ENCODE data around the gene SNX10.
"Not testable (repeated sequence)": the region's sequence is repeated elsewhere in the genome, so short reads cannot be mapped to it uniquely, and the experiment has no call there.

Gene SNX10

GRCh38 chr7:26291699-26292538 lies at the start of gene SNX10:
Gene SNX10 (plus strand): TSS chr7:26291862. CDS start chr7:26346443, 54,581 bp downstream.
- peak; percentile 59 for DNase-seq (ENCODE audit: low spot score)

DNA sequence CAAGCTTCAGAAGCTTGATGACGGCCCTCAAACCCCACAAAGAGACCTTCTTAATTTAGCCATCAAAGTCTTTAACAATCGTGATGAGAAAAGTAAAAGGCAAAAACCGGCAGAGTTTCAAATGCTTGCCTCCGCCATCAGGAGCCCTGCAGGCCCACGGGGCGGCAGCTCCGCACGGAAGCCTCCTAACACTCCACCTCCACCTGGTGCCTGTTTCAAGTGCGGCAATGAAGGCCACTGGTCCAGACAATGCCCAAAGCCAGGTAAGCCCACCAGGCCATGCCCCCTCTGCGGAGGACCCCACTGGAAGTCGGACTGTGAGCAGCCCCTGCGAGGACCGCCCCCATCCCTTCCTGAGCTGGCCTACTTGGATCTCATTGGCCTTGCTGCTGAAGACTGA lies 46.5 kb upstream of the SNX10 start:
- no peak for DNase-seq (ENCODE audit: low spot score)

- no peak for DNase-seq (ENCODE audit: low spot score)
These were observed 41.4 kb upstream of the SNX10 start for GRCh38 chr7:26250239-26250638.

DNA sequence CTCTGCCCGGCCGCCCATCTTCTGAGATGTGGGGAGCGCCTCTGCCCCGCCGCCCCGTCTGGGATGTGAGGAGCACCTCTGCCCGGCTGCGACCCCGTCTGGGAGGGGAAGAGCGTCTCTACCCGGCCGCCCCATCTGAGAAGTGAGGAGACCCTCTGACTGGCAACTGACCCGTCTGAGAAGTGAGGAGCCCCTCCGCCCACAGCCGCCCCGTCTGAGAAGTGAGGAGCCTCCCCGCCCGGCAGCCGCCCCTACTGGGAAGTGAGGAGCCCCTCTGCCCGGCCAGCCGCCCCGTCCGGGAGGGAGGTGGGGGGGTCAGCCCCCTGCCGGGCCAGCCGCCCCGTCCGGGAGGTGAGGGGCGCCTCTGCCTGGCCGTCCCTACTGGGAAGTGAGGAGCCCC lies 29.8 kb upstream of the SNX10 start:
- not testable (repeated sequence) for DNase-seq (ENCODE audit: low spot score)

DNA sequence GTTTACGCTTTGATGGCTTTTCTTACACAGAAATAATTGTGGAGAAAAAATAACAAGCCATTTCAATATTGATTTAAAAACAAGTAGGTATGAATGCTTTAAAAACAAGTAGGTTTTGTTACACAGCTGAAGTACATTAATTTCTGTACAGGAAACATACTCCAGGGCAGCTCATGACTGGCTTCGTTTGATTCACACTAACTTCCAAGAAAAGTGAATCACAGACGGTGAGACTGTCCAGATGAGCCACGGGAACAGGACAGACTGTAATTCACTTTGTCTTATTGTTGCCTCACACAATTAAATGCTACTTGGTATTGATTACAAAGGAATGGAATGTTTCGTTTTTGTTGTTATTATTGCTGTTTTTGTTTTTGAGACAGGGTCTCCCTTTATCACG lies 26.6 kb upstream of the SNX10 start:
- DNase-seq (ENCODE audit: low spot score), result no peak

GRCh38 chr7:26265499-26266075 lies 26.1 kb upstream of the SNX10 start:
- no peak for DNase-seq (ENCODE audit: low spot score)

- no peak for DNase-seq (ENCODE audit: low spot score)
These were observed 24.0 kb upstream of the SNX10 start for GRCh38 chr7:26267601-26268166.

DNA sequence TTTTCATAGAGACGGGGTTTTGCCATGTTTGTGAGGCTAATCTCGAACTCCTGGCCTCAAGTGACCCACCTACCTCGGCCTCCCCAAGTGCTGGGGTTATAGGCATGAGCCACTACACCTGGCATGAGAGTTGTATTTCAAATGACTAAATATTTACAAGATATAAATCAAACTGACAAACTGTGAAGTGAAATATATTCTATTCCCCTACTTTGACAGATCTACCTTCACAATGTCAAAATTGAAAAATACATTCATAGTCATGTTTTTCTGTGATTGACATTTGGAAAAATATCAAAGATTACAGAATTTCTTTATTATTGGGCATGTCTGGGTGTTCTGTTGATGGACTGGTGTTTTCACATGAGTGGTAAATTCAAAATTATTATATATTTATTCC lies 16.4 kb upstream of the SNX10 start:
- DNase-seq (ENCODE audit: low spot score), result no peak

DNA sequence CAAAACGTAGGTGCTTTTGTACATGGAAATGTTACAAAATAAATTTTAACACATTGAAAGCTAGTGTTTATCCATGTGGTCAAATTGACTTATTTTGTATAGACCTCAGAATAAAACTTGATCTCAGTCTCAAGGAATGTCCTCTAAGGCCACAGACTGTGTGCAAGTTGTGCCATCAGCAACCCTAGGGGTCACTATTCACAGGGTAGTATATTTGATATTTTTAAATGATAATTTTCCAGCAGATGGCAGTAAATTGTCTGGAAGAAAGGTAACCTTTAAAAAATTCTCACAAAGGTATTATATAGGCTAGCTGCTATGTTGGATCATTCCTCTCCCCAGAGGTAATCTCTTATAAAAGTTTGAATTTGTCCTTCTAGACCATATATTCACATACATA lies 12.9 kb upstream of the SNX10 start:
- no peak for DNase-seq (ENCODE audit: low spot score)

DNA sequence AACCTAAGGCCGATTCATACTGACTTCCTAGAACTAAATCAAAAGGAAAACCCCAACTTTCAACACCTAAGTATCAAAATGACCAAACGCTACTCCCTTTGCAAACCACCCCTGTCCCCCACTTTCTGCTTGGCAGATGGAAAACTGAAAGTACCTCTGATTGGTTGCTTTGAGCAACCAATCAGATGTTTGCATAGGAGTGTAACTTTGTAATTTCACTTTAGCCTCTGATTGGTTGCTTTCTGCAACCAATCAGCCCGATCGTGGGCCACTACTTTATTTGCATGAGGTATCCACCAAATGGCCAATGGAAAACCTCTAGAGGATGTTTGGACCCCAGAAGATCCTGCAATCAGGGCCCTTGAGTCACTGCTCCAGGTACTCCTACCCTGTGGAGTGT lies 12.3 kb upstream of the SNX10 start:
- DNase-seq (ENCODE audit: low spot score), result no peak

DNA sequence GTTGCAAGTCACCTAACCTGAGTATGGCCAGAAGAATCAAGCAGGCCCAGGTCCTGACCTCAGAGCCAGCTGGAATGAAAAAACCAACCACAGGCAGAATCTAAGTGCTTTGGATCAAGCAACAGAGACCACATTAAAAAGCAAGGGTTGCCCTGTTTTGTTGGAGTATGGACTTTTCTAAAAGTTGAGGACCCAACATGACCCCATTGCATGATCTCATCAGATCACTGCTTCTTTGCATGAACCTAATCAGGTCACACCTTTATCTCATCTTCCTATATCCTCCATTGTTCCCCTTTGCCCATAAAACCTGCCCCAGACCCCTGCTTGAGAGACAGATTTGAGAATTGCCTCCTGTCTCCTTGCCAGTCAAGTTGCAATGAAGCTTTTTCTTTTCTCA lies 11.6 kb upstream of the SNX10 start:
- no peak for DNase-seq (ENCODE audit: low spot score)

- DNase-seq (ENCODE audit: low spot score), result no peak
These were observed 10.9 kb upstream of the SNX10 start for GRCh38 chr7:26280723-26281122.

- no peak for DNase-seq (ENCODE audit: low spot score)
These were observed 7.2 kb upstream of the SNX10 start for GRCh38 chr7:26284477-26284876.

DNA sequence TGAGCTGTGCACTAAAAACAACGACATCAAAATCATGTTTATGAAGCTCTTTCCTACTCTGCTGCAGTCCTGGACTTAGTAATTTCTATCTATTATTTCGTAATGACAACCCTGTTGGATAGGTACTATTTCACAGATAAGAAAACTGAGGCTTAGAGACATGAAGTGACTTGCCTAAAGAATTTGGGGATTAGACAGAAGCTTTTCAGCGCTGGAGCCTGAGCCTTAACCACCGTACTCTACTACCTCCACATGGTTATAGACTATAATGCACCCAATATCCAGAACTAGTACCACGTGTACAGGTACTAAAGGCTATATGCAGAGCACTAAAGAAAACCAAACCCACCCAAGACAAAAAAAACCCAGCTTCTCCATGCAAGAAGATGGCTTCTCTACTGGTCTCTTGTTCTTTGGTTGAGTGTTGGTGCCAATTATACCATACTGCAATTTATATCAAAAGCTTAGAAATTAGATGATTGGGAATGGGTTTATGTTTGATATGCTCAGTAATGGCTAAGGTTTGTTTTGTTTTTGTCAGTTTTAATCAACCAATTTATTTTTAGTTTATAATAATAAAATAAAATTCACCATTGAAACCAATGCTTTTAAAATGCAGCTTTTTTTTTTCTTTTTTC lies 6.5 kb upstream of the SNX10 start:
- DNase-seq (ENCODE audit: low spot score), result no peak

- no peak for DNase-seq (ENCODE audit: low spot score)
These were observed 5.5 kb upstream of the SNX10 start for GRCh38 chr7:26286157-26286556.

DNA sequence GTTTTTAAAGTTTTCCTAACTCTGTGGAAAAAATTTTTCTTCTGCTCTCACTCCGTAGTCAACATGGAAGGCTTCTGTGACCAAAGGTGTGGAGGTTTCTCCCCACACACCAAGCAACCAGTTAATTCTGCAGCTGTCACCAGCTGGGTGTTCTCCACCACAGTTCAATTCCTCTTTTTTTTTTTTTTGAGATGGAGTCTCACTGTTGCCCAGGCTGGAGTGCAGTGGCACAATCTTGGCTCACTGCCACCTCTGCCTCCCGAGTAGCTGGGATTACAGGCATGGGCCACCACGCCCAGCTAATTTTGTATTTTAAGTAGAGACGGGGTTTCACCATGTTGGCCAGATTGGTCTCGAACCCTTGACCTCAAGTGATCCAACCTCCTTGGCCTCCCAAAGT lies 3.5 kb upstream of the SNX10 start:
- not testable (repeated sequence) for DNase-seq (ENCODE audit: low spot score)

DNA sequence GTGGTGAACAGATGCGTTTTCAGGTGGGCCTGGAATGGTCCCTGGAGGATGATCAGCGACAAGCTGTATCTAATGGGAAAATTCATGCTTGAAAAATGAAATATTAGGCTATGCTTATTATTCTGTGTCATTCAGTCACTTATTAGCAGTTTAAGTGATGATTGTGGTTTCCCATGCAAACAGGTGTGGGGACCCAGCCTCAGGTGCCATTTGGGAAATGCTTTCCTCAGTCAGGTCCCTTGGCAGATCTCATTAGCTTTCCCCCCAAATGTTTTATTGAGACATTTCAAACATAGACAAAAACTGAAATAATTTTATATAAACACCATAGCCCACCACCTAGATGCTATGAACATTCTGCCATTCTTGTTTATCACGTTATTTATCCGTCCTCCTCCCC lies 411 bp upstream of the SNX10 start:
- DNase-seq (ENCODE audit: low spot score), result no peak

GRCh38 chr7:26292768-26293560 lies 1.3 kb downstream of the SNX10 start:
- DNase-seq (ENCODE audit: low spot score), result no peak

- no peak for DNase-seq (ENCODE audit: low spot score)
These were observed 2.1 kb downstream of the SNX10 start for GRCh38 chr7:26293569-26294308.

DNA sequence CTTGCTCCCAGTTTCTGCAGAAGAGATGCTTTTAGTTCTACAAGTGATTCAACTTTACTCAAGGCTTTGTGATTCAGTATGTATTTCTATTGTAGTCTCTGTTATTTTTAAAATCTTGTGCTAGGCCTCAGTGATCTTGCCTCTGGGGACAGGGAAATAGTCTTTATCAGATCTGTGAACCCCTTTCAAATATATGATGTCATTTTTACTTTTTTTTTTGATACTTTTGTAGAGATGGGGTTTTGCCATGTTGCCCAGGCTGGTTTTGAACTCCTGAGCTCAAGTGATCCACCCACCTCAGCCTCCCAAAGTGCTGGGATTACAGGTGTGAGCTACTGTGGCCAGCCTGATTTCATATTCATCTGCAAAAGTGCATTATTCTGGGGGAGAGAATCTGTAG lies 3.4 kb downstream of the SNX10 start:
- no peak for DNase-seq (ENCODE audit: low spot score)

- DNase-seq (ENCODE audit: low spot score), result no peak
These were observed 3.9 kb downstream of the SNX10 start for GRCh38 chr7:26295586-26295985.

Data from AG20443 (cell line).